WTC11 (cell line): ENCODE results near the gene NMUR1. TPM values are rescaled to one million over a fixed set of nuclear protein-coding genes. Genes with fewer than 3 reads are reported as not detected.

ENCODE experiments used
- ATAC-seq: fragments of 200-7000 bp; cut with Tn5 transposase; 2 replicates; pipeline ENCODE4 v1.10.0; 2021; ENCODE audit warnings: mild to moderate bottlenecking, moderate library complexity
- CTCF ChIA-PET: fragments of 300-600 bp; sonication (Branson Sonifier 250); formaldehyde crosslinking; loops from one replicate; lab custom pipeline; 2021; ENCODE audit warnings: antibody characterized with exemption; lab: Charles Lee
- POLR2A ChIA-PET: fragments of 350-600 bp; sonication (Branson Sonifier 250); formaldehyde crosslinking; loops from one replicate; lab custom pipeline; 2021; ENCODE audit warnings: antibody characterized with exemption; lab: Charles Lee
- DNase-seq: peaks from one replicate; pipeline ENCODE4 v3.0.0; 2021; ENCODE audit warnings: low spot score
- H3K27ac Mint-ChIP-seq: 2 replicates; pipeline ENCODE4 v1.8.0; 2021; ENCODE audit warnings: mixed read lengths
- H3K27me3 Mint-ChIP-seq: 2 replicates; pipeline ENCODE4 v1.8.0; 2021; ENCODE audit warnings: low read depth, mild to moderate bottlenecking, moderate library complexity, mixed read lengths
- H3K36me3 Mint-ChIP-seq: 2 replicates; pipeline ENCODE4 v1.8.0; 2021; ENCODE audit warnings: mixed read lengths
- H3K4me1 Mint-ChIP-seq: 2 replicates; pipeline ENCODE4 v1.8.0; 2022; ENCODE audit warnings: mixed read lengths
- H3K4me3 Mint-ChIP-seq: 2 replicates; pipeline ENCODE4 v1.8.0; 2021; ENCODE audit warnings: mild to moderate bottlenecking, moderate library complexity, mixed read lengths
- H3K9me3 Mint-ChIP-seq: 2 replicates; pipeline ENCODE4 v1.8.0; 2021; ENCODE audit warnings: mixed read lengths
- CREM ChIP-seq: sonication (generic); formaldehyde crosslinking; IDR thresholded peaks from 2 replicates; pipeline ENCODE4 v1.8.1; 2022; ENCODE audit warnings: mild to moderate bottlenecking, missing genetic modification reagents, moderate library complexity
- FOXP1 ChIP-seq: sonication (generic); formaldehyde crosslinking; IDR thresholded peaks from 2 replicates; pipeline ENCODE4 v1.8.0; 2022; ENCODE audit warnings: missing genetic modification reagents, mild to moderate bottlenecking, moderate library complexity, borderline replicate concordance
- HMGA2 ChIP-seq: fragments of 250-450 bp; sonication (Bioruptor Pico); IDR thresholded peaks from 2 replicates; pipeline ENCODE4 v1.4.0; 2021; ENCODE audit warnings: mild to moderate bottlenecking, moderate library complexity
- IRF1 ChIP-seq: sonication (generic); formaldehyde crosslinking; IDR thresholded peaks from 2 replicates; pipeline ENCODE4 v1.8.0; 2023; ENCODE audit warnings: missing genetic modification reagents
- IRF2 ChIP-seq: sonication (generic); formaldehyde crosslinking; IDR thresholded peaks from 2 replicates; pipeline ENCODE4 v1.8.0; 2022; ENCODE audit warnings: low read depth, missing genetic modification reagents, borderline replicate concordance
- MXD4 ChIP-seq: fragments of 250-450 bp; sonication (Bioruptor Pico); IDR thresholded peaks from 2 replicates; pipeline ENCODE4 v1.8.0; 2021; ENCODE audit warnings: mild to moderate bottlenecking, moderate library complexity, borderline replicate concordance
- NFE2L1 ChIP-seq: sonication (generic); formaldehyde crosslinking; IDR thresholded peaks from 2 replicates; pipeline ENCODE4 v1.8.1; 2023; ENCODE audit warnings: missing genetic modification reagents
- NFYB ChIP-seq: sonication (generic); formaldehyde crosslinking; conservative IDR thresholded peaks from 2 replicates; pipeline ENCODE4 v1.8.0; 2022; ENCODE audit warnings: low read depth, missing genetic modification reagents
- PRRX2 ChIP-seq: fragments of 250-450 bp; sonication (Bioruptor Pico); IDR thresholded peaks from 2 replicates; pipeline ENCODE4 v1.8.0; 2021; ENCODE audit warnings: mild to moderate bottlenecking
- SP1 ChIP-seq: sonication (generic); formaldehyde crosslinking; conservative IDR thresholded peaks from 2 replicates; pipeline ENCODE4 v1.8.1; 2022; ENCODE audit warnings: missing genetic modification reagents
- TCF7 ChIP-seq: sonication (generic); formaldehyde crosslinking; IDR thresholded peaks from 2 replicates; pipeline ENCODE4 v1.8.0; 2022; ENCODE audit warnings: mild to moderate bottlenecking, low read depth, missing genetic modification reagents, moderate library complexity
- TEAD1 ChIP-seq: sonication (generic); formaldehyde crosslinking; IDR thresholded peaks from 2 replicates; pipeline ENCODE4 v1.8.0; 2022; ENCODE audit warnings: mild to moderate bottlenecking, missing genetic modification reagents
- ZNF396 ChIP-seq: fragments of 250-450 bp; sonication (Bioruptor Pico); IDR thresholded peaks from 2 replicates; pipeline ENCODE4 v1.8.0; 2021; ENCODE audit warnings: mild to moderate bottlenecking, moderate library complexity, borderline replicate concordance
- ZNF416 ChIP-seq: fragments of 250-450 bp; sonication (Bioruptor Pico); IDR thresholded peaks from 2 replicates; pipeline ENCODE4 v1.9.0; 2021; ENCODE audit warnings: mild to moderate bottlenecking, inconsistent platforms
- total RNA-seq: library from RNA; stranded (reverse); gene quantifications from 3 replicates; pipeline ENCODE4 v1.2.3, GENCODE V29; 2021
- TF ChIP-seq, protein P1 (sequence below): sonication (generic); formaldehyde crosslinking; IDR thresholded peaks from 2 replicates; pipeline ENCODE4 v1.8.1; 2023; ENCODE audit warnings: mild to moderate bottlenecking, moderate library complexity, missing genetic modification reagents
- TF ChIP-seq, protein P2 (sequence below): sonication (generic); formaldehyde crosslinking; IDR thresholded peaks from 2 replicates; pipeline ENCODE4 v1.8.1; 2022; ENCODE audit warnings: missing genetic modification reagents, borderline replicate concordance
- TF ChIP-seq, protein P3 (sequence below): sonication (generic); formaldehyde crosslinking; conservative IDR thresholded peaks from 2 replicates; pipeline ENCODE4 v1.8.1; 2023; ENCODE audit warnings: mild to moderate bottlenecking, low read depth, missing genetic modification reagents, moderate library complexity
- TF ChIP-seq, protein P4 (sequence below): fragments of 250-450 bp; sonication (Bioruptor Pico); IDR thresholded peaks from 2 replicates; pipeline ENCODE4 v2.1.2; 2022; ENCODE audit warnings: mild to moderate bottlenecking, moderate library complexity

Gene NMUR1
- total RNA-seq, 1 experiment from 2014 or later = 0.42 TPM

GRCh38 chr2:231549446-231550239, 19.4 kb upstream of the NMUR1 start:
- H3K27ac Mint-ChIP-seq = no peak overlapping the region
- peaks cover 14% of the 10 kb centered on the region for H3K36me3 Mint-ChIP-seq
- DNase-seq = no peak
- ATAC-seq = no peak
- POLR2A ChIA-PET = no interaction called here
- TF ChIP-seq IRF2 (CRISPR knock-in tag) (no peak), TCF7 (no peak), NFE2L1 (no peak), ZNF416 (CRISPR knock-in tag) (no peak)
- H3K27me3 Mint-ChIP-seq = peaks cover 3% of the 10 kb centered on the region; the same call in 1 of the 2 replicates
- H3K4me3 Mint-ChIP-seq = no peak overlapping the region
- CTCF ChIA-PET = interaction anchor here (1.3 kb wide), 2 partner anchors 9 to 67 kb away, joined by 3 to 4 read pairs; no protein-coding TSS in a partner anchor
- peaks cover 23% of the 10 kb centered on the region for H3K9me3 Mint-ChIP-seq
- no peaks in the 10 kb centered on the region for H3K4me1 Mint-ChIP-seq

GRCh38 chr2:231548752-231549151, 18.5 kb upstream of the NMUR1 start:
- Mint-ChIP-seq H3K27ac (no peak overlapping the region), H3K36me3 (peaks cover 12% of the 10 kb centered on the region), H3K9me3 (peaks cover 20% of the 10 kb centered on the region), H3K27me3 (peaks cover 3% of the 10 kb centered on the region; the same call in 1 of the 2 replicates), H3K4me3 (no peak overlapping the region), H3K4me1 (no peaks in the 10 kb centered on the region)
- ATAC-seq = no peak
- ChIA-PET POLR2A (no interaction called here), CTCF (no interaction called here)
- DNase-seq = no peak
- TF ChIP-seq, protein P1, sequence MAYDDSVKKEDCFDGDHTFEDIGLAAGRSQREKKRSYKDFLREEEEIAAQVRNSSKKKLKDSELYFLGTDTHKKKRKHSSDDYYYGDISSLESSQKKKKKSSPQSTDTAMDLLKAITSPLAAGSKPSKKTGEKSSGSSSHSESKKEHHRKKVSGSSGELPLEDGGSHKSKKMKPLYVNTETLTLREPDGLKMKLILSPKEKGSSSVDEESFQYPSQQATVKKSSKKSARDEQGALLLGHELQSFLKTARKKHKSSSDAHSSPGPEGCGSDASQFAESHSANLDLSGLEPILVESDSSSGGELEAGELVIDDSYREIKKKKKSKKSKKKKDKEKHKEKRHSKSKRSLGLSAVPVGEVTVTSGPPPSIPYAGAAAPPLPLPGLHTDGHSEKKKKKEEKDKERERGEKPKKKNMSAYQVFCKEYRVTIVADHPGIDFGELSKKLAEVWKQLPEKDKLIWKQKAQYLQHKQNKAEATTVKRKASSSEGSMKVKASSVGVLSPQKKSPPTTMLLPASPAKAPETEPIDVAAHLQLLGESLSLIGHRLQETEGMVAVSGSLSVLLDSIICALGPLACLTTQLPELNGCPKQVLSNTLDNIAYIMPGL (CRISPR knock-in tag) = no peak
- TF ChIP-seq CREM (CRISPR knock-in tag) (no peak), TEAD1 (CRISPR knock-in tag) (no peak), ZNF396 (CRISPR knock-in tag) (no peak), PRRX2 (CRISPR knock-in tag) (no peak), SP1 (CRISPR knock-in tag) (no peak), ZNF416 (CRISPR knock-in tag) (no peak), TCF7 (no peak), HMGA2 (CRISPR knock-in tag) (no peak), IRF1 (CRISPR knock-in tag) (no peak), MXD4 (CRISPR knock-in tag) (no peak), FOXP1 (CRISPR knock-in tag) (no peak), NFYB (no peak)
- TF ChIP-seq, protein P2, sequence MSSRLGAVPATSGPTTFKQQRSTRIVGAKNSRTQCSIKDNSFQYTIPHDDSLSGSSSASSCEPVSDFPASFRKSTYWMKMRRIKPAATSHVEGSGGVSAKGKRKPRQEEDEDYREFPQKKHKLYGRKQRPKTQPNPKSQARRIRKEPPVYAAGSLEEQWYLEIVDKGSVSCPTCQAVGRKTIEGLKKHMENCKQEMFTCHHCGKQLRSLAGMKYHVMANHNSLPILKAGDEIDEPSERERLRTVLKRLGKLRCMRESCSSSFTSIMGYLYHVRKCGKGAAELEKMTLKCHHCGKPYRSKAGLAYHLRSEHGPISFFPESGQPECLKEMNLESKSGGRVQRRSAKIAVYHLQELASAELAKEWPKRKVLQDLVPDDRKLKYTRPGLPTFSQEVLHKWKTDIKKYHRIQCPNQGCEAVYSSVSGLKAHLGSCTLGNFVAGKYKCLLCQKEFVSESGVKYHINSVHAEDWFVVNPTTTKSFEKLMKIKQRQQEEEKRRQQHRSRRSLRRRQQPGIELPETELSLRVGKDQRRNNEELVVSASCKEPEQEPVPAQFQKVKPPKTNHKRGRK (CRISPR knock-in tag) = no peak
- TF ChIP-seq, protein P3, sequence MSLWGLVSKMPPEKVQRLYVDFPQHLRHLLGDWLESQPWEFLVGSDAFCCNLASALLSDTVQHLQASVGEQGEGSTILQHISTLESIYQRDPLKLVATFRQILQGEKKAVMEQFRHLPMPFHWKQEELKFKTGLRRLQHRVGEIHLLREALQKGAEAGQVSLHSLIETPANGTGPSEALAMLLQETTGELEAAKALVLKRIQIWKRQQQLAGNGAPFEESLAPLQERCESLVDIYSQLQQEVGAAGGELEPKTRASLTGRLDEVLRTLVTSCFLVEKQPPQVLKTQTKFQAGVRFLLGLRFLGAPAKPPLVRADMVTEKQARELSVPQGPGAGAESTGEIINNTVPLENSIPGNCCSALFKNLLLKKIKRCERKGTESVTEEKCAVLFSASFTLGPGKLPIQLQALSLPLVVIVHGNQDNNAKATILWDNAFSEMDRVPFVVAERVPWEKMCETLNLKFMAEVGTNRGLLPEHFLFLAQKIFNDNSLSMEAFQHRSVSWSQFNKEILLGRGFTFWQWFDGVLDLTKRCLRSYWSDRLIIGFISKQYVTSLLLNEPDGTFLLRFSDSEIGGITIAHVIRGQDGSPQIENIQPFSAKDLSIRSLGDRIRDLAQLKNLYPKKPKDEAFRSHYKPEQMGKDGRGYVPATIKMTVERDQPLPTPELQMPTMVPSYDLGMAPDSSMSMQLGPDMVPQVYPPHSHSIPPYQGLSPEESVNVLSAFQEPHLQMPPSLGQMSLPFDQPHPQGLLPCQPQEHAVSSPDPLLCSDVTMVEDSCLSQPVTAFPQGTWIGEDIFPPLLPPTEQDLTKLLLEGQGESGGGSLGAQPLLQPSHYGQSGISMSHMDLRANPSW (CRISPR knock-in tag) = no peak
- TF ChIP-seq, protein P4, sequence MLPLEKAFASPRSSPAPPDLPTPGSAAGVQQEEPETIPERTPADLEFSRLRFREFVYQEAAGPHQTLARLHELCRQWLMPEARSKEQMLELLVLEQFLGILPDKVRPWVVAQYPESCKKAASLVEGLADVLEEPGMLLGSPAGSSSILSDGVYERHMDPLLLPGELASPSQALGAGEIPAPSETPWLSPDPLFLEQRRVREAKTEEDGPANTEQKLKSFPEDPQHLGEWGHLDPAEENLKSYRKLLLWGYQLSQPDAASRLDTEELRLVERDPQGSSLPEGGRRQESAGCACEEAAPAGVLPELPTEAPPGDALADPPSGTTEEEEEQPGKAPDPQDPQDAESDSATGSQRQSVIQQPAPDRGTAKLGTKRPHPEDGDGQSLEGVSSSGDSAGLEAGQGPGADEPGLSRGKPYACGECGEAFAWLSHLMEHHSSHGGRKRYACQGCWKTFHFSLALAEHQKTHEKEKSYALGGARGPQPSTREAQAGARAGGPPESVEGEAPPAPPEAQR (CRISPR knock-in tag) = no peak
